Activated CD8-positive, alpha-beta memory T cell treated with anti-CD3 and anti-CD28 coated beads for 36 hours (primary cell): ENCODE results near the gene POLR3G. TPM values are rescaled to one million over a fixed set of nuclear protein-coding genes. Genes with fewer than 3 reads are reported as not detected.

Experiments used
- CTCF ChIA-PET: fragments of 350-600 bp; sonication (Branson Sonifier 250); formaldehyde crosslinking; loops from one replicate; lab custom pipeline; 2021; ENCODE audit warnings: antibody characterized with exemption; lab: Charles Lee
- POLR2A ChIA-PET: fragments of 350-600 bp; sonication (Branson Sonifier 250); formaldehyde crosslinking; loops from one replicate; lab custom pipeline; 2021; ENCODE audit warnings: antibody characterized with exemption; lab: Charles Lee
- total RNA-seq, 2 experiments: library from RNA; stranded (reverse); gene quantifications; one replicate each; pipeline ENCODE4 v1.2.3, GENCODE V29; 2021

Gene POLR3G
- total RNA-seq, 2 experiments from 2014 or later: 20.4 to 21.9 TPM

DNA sequence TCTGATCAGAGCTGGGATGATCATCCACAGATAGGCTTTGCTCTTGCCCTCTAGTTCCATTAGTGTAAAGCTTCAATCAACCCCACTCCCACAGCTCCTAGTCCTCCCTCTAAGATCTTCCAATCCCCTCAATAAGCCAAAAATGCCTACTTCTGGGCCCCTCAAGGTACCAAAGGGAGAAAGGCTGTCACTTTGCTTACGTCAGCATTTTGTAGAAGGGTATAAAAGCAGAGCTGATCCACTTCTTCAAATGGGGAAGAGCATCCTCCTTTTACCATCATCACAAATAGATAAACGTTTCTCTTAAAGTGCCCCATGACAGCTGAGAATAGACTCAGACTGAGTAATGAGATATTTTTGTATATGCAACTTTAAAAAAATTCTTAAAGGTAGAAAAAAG is 70.8 kb downstream of the POLR3G start:
- POLR2A ChIA-PET: no interaction called here

DNA sequence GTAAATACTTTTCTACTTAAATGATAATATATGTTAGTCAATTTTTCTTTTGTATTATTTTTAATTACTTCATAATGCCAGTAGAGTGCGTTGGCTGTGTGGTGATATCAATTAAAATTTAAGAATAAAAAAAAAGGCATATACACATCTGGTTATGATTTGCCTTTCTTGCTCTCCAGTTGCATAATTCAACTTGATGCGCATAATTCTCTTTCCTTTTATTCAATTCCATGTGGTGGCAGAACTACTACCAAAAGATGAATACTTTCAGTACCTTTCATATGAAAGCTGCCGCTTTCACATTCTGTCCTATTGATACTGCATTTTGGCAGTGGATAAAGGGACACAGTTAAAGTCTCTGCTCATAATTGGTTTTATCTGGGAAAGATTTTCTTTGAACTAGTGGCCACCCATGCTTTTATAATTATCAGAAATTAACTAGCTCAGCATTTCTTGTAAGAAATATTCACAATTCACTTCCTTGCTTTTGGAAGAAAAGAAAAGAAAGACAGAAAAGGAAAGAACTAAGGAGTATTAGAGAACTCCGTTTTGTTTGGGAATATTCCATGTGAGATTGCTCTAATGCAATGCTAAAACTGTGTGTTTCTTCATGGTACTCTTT is 71.7 kb downstream of the POLR3G start:
- CTCF ChIA-PET: no interaction called here
- POLR2A ChIA-PET: no interaction called here

More for the DNA sequence above, 70.8 kb downstream of the POLR3G start:
- CTCF ChIA-PET: no interaction called here

DNA sequence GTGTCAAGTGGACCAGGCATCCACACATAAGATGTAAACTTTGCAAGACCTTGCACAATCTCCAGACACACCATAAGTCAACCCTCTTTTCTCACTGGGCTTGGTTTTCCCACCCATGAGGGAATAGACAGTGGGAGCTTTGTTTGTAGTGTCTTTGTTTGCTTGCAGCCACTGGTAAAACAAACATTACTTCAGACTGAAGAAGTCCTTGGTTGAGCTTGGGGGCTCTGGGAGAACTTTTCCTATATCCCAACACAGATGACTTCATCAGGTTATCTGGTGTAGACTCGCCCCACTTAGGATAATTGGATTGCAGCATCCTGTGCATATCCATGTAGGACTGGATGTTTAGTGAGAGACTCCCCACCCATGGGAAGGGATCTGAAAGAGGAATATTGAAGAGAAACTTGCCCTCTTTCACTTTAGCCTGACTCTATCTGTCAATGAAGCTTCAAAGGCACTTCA is 72.4 kb downstream of the POLR3G start:
- POLR2A ChIA-PET: no interaction called here
- CTCF ChIA-PET: no interaction called here

DNA sequence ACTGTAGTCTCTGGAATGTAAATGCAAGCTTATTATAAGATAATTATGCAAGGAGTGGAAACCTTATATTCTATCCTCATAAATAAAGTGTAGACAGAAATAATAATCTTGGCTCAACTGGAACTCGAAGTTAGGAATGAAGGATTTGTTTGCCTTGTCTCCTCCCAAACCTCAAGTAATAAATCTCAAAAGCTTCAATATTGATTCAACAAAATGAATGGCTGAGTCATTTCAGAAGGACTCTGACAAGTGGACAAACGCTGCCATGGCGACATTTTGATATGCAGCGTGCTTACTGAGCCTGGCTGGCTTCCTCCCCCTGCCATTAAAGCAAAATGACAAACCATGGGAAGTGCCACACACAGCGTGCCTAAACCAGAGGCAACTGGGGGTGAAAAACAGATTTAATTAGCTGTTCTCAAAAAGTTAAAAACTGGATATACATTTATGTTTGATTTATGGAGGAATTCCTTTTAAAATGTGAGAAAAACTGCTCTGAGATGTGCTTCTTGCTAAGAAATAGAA is 73.5 kb downstream of the POLR3G start:
- ChIA-PET POLR2A (no interaction called here), CTCF (no interaction called here)

DNA sequence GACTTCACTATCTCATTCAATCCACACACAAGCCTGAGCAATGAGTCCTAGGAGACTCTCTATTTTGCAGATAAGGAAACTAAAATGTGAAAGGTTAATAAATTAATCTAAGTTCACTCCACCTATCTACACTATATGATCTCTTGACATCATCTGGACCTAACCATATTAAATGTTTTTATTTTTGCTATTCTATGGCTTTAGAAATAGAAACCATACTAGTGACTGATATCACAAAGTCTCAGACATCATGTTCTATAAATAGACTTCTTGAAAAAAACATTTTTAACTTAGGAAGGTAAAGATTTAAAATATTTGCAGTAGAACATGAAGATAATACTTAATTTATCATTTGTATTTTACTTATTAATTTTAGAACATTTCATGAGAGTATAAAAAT is 74.6 kb downstream of the POLR3G start:
- CTCF ChIA-PET: no interaction called here
- POLR2A ChIA-PET: no interaction called here

DNA sequence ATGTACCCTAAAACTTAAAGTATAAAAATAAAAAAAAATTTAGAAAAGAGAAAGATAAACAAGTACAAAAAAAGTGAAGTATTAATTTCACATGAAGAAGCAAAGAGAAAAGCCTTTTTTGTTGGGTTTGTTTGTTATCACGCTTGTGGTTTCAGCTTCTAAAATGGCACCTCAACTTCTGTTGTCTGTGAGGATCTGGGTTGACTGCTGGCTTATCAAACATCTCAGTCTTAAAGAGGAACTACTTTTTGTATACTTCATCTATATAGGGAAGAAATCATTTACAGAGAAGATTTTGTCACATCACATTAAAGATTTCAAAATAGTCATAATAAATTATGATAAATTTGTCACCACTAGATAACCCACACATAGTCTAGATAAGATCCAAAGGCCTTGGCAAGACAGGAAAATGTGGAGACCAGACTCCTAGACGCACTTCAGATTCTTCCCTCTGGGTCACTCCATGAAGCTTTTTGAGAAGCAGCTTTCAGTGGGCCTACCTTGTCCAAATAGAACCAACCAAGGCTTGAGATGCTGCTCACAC is 75.1 kb downstream of the POLR3G start:
- POLR2A ChIA-PET: no interaction called here
- CTCF ChIA-PET: no interaction called here

DNA sequence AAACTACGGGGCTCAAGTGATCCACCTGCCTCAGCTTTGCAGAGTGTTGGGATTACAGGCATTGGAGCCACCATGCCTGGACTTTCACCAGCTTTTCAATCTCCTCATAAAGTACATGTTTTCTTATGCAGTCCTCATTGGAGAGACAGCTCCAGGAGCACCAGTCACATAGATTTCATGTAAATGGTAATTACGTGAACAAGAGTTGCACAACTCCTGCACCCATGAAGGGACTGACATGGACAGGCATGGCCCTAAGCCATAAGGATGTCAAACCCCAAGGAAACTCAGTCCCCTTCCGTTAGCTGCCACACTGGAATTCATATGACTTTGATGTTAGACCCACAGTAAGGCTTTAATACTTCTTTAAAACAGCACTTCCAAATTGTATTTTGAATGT is 76.3 kb downstream of the POLR3G start:
- ChIA-PET CTCF (no interaction called here), POLR2A (no interaction called here)

DNA sequence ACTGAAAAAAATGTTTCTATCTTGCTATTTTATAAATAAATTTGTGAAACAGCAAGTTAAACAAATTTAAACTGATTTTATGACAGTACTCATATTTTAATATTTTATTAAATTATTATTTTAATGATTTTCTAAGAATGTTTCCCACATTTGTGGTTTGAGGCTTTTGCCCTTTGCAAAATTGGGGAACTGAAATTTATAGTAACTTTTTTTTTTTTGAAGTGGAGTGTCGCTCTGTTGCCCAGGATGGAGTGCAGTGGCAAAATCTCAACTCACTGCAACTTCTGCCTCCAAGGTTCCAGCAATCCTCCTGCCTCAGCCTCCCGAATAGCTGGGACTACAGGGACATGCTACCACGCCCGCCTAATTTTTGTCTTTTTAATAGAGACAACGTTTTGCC is 76.7 kb downstream of the POLR3G start:
- ChIA-PET POLR2A (no interaction called here), CTCF (no interaction called here)

DNA sequence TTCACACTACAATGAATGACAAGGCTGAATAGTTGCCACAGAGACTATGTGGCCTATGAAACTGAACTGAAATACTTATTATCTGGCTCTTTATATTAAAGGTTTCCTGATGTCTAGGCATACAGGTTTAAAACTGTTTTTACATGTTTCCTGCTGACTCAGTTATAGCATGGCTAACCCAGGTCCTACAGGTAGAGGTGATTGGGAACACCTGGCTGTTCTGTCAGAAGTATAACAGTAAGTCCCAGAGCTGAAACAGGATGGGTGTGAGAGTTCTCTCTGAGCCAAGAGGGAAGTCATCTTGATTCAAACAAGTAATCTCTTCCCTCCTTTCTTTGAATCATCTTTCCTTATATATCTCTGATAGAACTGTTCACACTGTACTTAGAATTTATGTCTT is 79.0 kb downstream of the POLR3G start:
- ChIA-PET POLR2A (no interaction called here), CTCF (no interaction called here)

DNA sequence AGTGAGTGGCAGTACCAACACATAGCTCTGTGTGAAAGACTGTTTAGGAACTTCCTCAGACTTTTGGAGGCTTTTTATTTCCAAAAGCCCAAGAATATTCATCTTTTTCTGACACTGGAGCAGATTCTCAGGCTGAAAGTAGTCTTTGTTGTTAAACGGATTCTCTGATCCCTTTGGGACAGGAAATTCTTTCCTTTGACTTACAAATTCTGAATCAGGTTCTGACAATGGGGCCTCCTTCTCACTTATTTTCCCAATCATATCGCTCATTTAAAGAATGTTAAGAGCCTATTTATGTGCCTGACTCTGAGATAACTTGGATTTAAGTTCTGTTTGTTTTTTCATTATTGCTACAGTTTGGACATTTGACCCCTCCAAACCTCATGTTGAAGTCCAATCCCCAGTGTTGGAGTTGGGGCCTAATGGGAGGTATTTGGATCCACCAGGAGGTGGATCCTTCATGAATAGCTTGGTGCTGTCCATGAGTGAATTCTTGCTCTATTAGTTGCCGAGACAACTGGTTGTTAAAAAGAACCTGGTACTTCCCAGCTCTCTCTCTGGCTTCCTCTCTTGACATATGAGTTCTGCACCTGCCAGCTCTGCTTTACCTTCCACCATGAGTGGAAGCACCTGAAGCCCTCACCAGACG is 79.8 kb downstream of the POLR3G start:
- ChIA-PET POLR2A (no interaction called here), CTCF (no interaction called here)

DNA sequence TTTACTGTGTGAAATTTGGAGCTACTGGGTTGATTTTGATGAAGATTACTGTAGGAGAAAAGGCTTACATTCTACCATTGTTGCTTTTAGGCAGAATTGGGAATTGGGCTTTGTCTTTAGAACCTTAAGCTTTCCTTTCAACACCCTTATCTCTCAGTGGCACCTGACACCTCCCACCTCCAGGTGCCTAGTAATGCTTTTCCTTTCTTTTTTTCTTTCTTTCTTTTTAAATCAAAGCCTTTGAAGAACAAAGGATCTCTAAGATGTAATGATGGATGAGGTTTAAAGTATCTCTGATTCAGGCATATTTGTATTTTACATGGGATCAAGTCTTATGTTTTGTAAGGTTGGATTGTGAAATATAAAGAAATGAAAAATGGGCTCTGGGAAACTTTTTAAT is 81.0 kb downstream of the POLR3G start:
- ChIA-PET CTCF (no interaction called here), POLR2A (no interaction called here)

DNA sequence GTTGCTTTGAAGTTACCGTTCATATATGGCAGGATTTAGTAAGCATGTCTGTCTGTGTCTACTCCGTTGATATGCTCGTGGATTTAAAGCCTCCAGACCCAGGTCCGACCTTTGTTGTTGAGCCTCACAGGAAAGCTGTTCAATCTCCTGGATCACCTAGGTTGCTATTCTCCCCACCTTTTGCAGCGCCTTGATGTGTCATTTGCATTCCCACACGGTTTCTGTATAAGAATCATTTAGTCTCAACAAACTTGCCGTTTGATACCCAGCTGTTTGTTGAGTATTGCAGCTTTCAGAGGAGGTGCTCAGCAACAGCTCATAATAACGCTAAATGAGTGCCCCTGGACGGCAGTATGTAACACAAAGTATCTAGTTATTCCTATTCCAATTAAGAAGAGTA is 82.7 kb downstream of the POLR3G start:
- ChIA-PET CTCF (no interaction called here), POLR2A (no interaction called here)

DNA sequence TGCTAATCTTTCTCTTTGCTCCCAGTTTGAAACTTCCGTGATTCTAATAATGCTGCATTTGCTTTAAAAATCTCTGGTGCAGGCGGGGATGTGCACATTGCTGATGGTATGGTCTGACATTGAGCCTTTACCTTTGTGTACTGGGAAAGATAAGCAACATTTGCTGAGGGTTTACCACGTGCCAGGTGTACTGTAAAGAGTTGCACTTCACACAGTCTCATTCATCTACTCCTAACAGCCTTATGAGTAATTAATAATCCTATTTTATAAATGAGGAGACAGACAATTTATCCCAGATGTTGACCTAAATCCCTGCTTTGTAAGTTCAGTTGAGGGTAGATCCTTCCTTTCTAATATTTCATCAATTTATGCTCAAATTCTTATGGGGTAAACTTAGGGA is 83.2 kb downstream of the POLR3G start:
- POLR2A ChIA-PET: no interaction called here

DNA sequence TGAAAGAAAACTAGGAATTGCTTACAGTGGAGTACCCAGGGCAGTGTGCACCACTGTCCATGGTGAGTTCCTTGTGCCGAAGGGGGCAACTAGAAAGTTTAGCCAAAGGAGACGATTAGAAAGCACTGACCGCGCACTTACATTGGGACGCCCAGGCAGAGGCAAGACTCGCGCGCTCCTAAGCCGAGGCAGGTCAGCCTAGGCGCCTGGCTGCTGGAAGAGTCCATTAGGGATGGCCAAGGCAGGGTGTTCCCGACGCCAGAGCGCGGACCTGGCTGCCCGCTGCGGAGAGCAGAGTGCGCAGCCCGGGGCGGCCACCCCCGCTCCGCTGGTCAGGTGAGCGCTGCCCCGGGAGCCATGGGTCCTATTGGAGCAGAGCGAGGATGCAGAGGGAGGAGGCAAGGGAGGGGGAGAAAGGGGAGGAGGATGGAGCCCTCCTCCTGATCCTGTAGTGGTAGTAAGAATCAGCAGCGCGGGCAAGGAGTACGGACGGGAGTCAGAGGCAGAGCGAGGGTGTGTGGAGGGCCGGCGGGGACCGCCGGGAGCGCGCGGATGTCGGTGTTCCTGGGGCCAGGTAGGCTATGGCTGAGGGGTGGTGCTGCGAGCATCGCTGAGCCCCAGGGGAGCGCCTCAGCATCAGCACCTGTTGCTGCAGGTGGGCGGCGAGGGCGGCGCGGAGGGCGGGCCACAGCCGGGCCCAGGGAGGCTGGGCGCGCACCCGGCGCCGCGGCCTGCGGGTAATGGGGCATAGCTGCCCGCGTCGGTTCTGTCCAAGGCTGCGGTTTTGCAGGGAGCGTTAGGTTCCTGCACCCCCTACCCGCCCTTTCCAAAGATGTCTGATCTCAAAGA is 83.9 kb downstream of the POLR3G start, which contains the start of gene ADGRV1:
TSS of gene ADGRV1 (plus strand) at position 454 of the 849 bp plus-strand sequence. CDS start at position 553, 99 bp downstream.
- CTCF ChIA-PET: no interaction called here
- POLR2A ChIA-PET: no interaction called here

More for the DNA sequence above, 83.2 kb downstream of the POLR3G start:
- CTCF ChIA-PET: no interaction called here

DNA sequence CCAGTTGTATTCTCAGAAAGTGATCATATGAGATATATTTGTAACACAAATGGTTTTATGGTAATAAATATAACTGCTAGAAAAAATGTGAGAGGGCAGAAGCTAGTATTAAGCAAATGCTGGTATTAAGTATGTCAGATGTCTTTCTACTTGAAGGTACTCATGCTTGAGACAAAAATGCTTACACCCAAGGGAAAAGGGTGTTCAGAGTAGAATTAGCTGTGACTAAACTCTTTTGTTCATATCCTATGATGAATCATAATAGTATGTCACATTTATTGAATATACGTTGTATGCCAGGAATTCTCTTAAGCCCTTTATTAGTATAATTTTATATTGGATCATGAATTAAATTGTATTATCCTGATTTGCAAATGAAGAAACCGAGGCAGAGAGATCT is 86.1 kb downstream of the POLR3G start:
- POLR2A ChIA-PET: no interaction called here
- CTCF ChIA-PET: no interaction called here

DNA sequence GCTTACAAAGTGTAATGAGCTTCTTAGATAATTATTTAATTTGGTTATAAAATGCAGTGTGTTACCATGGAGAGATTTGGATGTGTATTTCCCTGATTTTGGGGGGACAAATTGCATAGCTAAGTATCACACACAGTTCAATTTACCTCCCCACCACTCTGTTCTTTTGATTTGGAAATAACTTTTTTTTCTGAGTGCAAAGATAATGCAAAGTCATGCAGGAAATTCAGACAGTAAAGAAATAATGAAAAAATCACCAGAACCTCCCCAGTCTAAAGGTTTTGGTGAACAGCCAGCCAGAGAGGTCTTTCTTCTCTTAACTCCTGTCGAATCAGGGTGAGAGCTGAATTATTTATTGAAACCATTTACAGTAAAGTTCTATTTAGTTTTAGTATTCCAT is 87.1 kb downstream of the POLR3G start:
- ChIA-PET CTCF (no interaction called here), POLR2A (no interaction called here)

DNA sequence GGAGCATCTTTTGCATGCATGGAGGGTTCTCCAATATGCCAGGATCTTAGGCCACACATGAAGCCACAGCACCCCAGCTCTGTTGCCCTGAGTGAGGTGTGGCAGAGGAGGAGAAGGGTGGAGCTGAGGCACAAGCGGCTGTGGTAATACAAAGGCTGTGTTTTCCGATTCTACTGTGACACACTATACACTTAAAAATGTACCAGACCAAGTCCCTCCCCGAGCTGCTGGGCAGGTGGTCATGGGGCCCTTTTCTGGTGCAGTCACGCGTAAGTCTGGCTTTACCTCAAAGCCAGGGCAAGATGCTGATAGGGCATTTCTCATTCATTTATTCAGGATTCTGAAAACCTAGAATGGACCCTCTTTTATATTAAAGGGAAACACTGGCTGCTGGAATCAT is 87.7 kb downstream of the POLR3G start:
- CTCF ChIA-PET: no interaction called here
- POLR2A ChIA-PET: no interaction called here

DNA sequence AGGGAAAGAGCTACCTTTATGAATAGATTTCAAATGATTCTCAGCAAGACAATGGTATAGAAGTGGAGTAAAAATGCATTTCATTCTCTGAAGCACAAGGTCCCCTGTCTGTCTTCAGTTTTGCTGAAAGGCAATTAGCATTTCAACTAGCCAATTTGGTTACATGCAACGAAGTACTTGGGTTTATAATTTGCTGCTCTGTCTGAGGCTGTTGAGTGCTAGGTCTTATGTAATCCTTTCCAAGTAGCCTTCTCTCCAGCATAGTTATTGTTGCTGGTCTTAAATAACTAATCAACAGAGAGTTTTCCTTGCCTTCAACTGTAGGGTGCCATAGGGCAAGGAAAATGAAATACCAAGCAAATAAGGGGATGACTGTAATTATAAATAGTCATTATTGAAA is 88.4 kb downstream of the POLR3G start:
- ChIA-PET CTCF (no interaction called here), POLR2A (no interaction called here)
